Liver (tissue), 9 donors: ENCODE data around the gene PTPA. TPM values are rescaled to one million over a fixed set of nuclear protein-coding genes. Genes with fewer than 3 reads are reported as not detected.

Experiments used
- DNase-seq: peaks from one replicate; pipeline ENCODE4 v3.0.0-alpha.2; 2017; ENCODE audit warnings: low spot score
- H3K27ac ChIP-seq, 2 donors: one replicate each; pipeline ENCODE4 v1.7.0; 2013; ENCODE audit warnings: inconsistent platforms in 2 of 2, low read length in 2 of 2, control low read depth in 1 of 2, low read depth in 1 of 2, mild to moderate bottlenecking in 1 of 2
- H3K27me3 ChIP-seq, 4 donors: one replicate each; pipeline versions ENCODE4 v1.6.1 to v1.7.0; 2013; ENCODE audit warnings: low read length in 3 of 4, inconsistent platforms in 1 of 4, mild to moderate bottlenecking in 1 of 4, moderate library complexity in 1 of 4; ENCODE audit not compliant: control insufficient read depth in 4 of 4, insufficient read depth in 4 of 4
- H3K36me3 ChIP-seq, 4 donors: one replicate each; pipeline versions ENCODE4 v1.6.1 to v1.7.0; 2013; ENCODE audit warnings: low read length in 3 of 4, mild to moderate bottlenecking in 3 of 4, low read depth in 1 of 4, moderate library complexity in 1 of 4; ENCODE audit not compliant: control insufficient read depth in 4 of 4, insufficient read depth in 3 of 4
- H3K4me1 ChIP-seq, 4 donors: one replicate each; pipeline versions ENCODE4 v1.6.1 to v1.7.0; 2013; ENCODE audit warnings: low read length in 3 of 4, mild to moderate bottlenecking in 3 of 4, moderate library complexity in 1 of 4; ENCODE audit not compliant: control insufficient read depth in 4 of 4, insufficient read depth in 4 of 4
- H3K4me3 ChIP-seq, 3 donors: one replicate each; pipeline versions ENCODE4 v1.6.1 to v1.7.0; 2013; ENCODE audit warnings: low read length in 3 of 3, control low read depth in 1 of 3, low read depth in 1 of 3, mild to moderate bottlenecking in 1 of 3
- H3K9ac ChIP-seq, 2 donors: one replicate each; pipeline ENCODE4 v1.7.0; 2013; ENCODE audit warnings: low read length in 2 of 2, mild to moderate bottlenecking in 2 of 2, moderate library complexity in 2 of 2, control low read depth in 1 of 2, low read depth in 1 of 2
- H3K9me3 ChIP-seq, 4 donors: one replicate each; pipeline versions ENCODE4 v1.6.1 to v1.7.0; 2013; ENCODE audit warnings: low read length in 3 of 4; ENCODE audit not compliant: control insufficient read depth in 4 of 4
- EGR1 ChIP-seq, 2 donors: IDR thresholded peaks; 2 replicates each; pipeline ENCODE4 v1.6.1; 2016 to 2018; ENCODE audit warnings: antibody characterized with exemption in 2 of 2, low read depth in 2 of 2
- FOXA1 ChIP-seq: IDR thresholded peaks from 2 replicates; pipeline ENCODE4 v1.6.1; 2016; ENCODE audit warnings: antibody characterized with exemption
- FOXA2 ChIP-seq: IDR thresholded peaks from 2 replicates; pipeline ENCODE4 v1.6.1; 2016; ENCODE audit warnings: antibody characterized with exemption
- GABPA ChIP-seq, 2 donors: IDR thresholded peaks in 1 of 2; conservative IDR thresholded peaks in 1 of 2; 2 replicates each; pipeline ENCODE4 v1.6.1; 2016; ENCODE audit warnings: antibody characterized with exemption in 2 of 2, mild to moderate bottlenecking in 1 of 2, moderate library complexity in 1 of 2
- HNF4A ChIP-seq, 2 donors: conservative IDR thresholded peaks; 2 replicates each; pipeline ENCODE4 v1.6.1; 2016; ENCODE audit warnings: antibody characterized with exemption in 2 of 2, mild to moderate bottlenecking in 2 of 2
- HNF4G ChIP-seq: IDR thresholded peaks from 2 replicates; pipeline ENCODE4 v1.6.1; 2016; ENCODE audit warnings: antibody characterized with exemption
- JUND ChIP-seq, 2 donors: IDR thresholded peaks; 2 replicates each; pipeline ENCODE4 v1.6.1; 2016; ENCODE audit warnings: antibody characterized with exemption in 2 of 2
- NR2F2 ChIP-seq: IDR thresholded peaks from 2 replicates; pipeline ENCODE4 v1.6.1; 2016; ENCODE audit warnings: antibody characterized with exemption
- RAD21 ChIP-seq, 2 donors: IDR thresholded peaks; 2 replicates each; pipeline ENCODE4 v1.6.1; 2016; ENCODE audit warnings: antibody characterized with exemption in 2 of 2, mild to moderate bottlenecking in 2 of 2
- RXRA ChIP-seq, 2 donors: IDR thresholded peaks; 2 replicates each; pipeline ENCODE4 v1.6.1; 2017 to 2018; ENCODE audit warnings: antibody characterized with exemption in 2 of 2, mild to moderate bottlenecking in 1 of 2
- SP1 ChIP-seq: IDR thresholded peaks from 2 replicates; pipeline ENCODE4 v1.6.1; 2018; ENCODE audit warnings: antibody characterized with exemption, mild to moderate bottlenecking
- TAF1 ChIP-seq: conservative IDR thresholded peaks from 2 replicates; pipeline ENCODE4 v1.6.1; 2016; ENCODE audit warnings: antibody characterized with exemption, mild to moderate bottlenecking
- YY1 ChIP-seq: IDR thresholded peaks from 2 replicates; pipeline ENCODE4 v1.6.1; 2016; ENCODE audit warnings: antibody characterized with exemption, mild to moderate bottlenecking
- WGBS: extraction: QIAGEN DNeasy Blood & Tissue Kit; methylation state at CpG from one replicate; pipeline ENCODE4 v1.1.7; 2013; 5-methylcytosine and 5-hydroxymethylcytosine counted together
- polyA plus RNA-seq, 2 donors: library from polyadenylated mRNA; stranded (reverse) in 1 of 2; unstranded in 1 of 2; fragments of 200-250 nt in 1 of 2; fragments of >200 nt in 1 of 2; fragmentation: Nextera tagmentation in 1 of 2; extraction: Ambion mirVana in 1 of 2; gene quantifications; one replicate each; pipeline versions ENCODE4 v1.2.1 to v1.2.3, GENCODE V29; 2013 to 2015
- total RNA-seq, 2 donors: library from RNA; depleted of rRNA; stranded (reverse); fragments of >200 nt; gene quantifications; one replicate each; pipeline ENCODE4 v1.2.3, GENCODE V29; 2014
- TF ChIP-seq, protein P1 (sequence below): IDR thresholded peaks from 2 replicates; pipeline ENCODE4 v1.6.1; 2016; ENCODE audit warnings: antibody characterized with exemption
- TF ChIP-seq, protein P2 (sequence below): fragments of 150-350 bp; IDR thresholded peaks from 2 replicates; pipeline ENCODE4 v1.5.1; 2017; ENCODE audit warnings: improper control_type of control experiment, low read depth, low read length; ENCODE audit not compliant: missing input control
- TF ChIP-seq, protein P3 (sequence below): IDR thresholded peaks from 2 replicates; pipeline ENCODE4 v1.6.1; 2016; ENCODE audit warnings: antibody characterized with exemption
- TF ChIP-seq, protein P4 (sequence below): IDR thresholded peaks from 2 replicates; pipeline ENCODE4 v1.6.1; 2016; ENCODE audit warnings: antibody characterized with exemption, mild to moderate bottlenecking
- TF ChIP-seq, protein P5 (sequence below): IDR thresholded peaks from 2 replicates; pipeline ENCODE4 v1.6.1; 2016; ENCODE audit warnings: antibody characterized with exemption
- donor health status: healthy.
- donor health status: healthy.
- donor health status: healthy.
- donor health status: healthy.
- donor health status: healthy.

The PTPA gene
- total and polyA plus RNA-seq, 4 donors: 27.6 to 66.0 (median 38.4) TPM

DNA sequence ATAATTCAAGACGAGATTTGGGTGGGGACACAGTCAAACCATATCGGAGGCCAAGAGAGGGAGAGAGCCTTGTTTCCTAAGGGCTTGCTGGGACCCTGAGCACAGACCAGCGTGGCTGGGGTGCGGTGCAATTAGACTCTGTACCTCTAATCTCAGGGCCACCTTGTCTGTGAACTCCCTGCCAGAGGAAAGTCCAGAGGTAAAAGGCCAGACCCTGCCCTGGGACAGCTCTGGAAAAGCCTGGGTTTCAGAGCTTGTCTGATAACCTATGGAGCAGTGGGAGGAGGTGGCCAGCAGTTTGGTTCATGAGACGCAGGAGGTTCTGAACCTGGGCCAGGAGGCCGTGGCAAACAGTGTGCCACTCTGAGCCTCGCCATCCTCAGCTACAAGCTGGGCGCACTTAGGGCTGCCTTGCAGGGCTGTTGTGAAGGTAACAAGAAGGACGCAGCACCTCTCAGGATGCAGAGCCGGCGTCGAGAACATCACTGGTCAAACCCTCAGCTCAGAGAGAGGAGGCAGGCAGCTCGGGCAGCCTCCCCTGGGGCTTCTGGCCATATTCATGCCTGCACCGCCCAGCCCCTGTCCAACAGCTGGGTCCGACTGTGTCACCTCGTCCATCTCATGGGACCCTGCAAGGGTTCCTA lies 35.1 kb upstream of the PTPA start:
- H3K9ac ChIP-seq: no peak overlapping the region
- peak; percentile 54 for DNase-seq
- H3K36me3 ChIP-seq: no peaks in the 10 kb centered on the region
- peaks cover 16 to 62% (median 51%) of the 10 kb centered on the region in 4 donors for H3K4me1 ChIP-seq
- TF ChIP-seq GABPA (IDR thresholded peaks at IDR 0.05 in 1 of 2, conservative IDR thresholded peaks at IDR 0.05 in 1 of 2) (no peak), RXRA (IDR thresholded peaks at IDR 0.05) (peak; percentile 94 to 95), YY1 (peak; percentile 47), NR2F2 (peak; percentile 38), EGR1 (IDR thresholded peaks at IDR 0.05; ENCODE audit: low read depth in 2 of 2) (no peak), HNF4G (peak; percentile 94), HNF4A (conservative IDR thresholded peaks at IDR 0.05) (peak; percentile 98), FOXA2 (no peak), FOXA1 (peak; percentile 48), RAD21 (IDR thresholded peaks at IDR 0.05) (peak in 1 of 2 donors; percentile 40), JUND (IDR thresholded peaks at IDR 0.05) (peak in 1 of 2 donors; percentile 28), SP1 (peak; percentile 92), TAF1 (no peak)
- TF ChIP-seq, protein P1, sequence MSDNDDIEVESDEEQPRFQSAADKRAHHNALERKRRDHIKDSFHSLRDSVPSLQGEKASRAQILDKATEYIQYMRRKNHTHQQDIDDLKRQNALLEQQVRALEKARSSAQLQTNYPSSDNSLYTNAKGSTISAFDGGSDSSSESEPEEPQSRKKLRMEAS: peak; percentile 66
- TF ChIP-seq, protein P2, sequence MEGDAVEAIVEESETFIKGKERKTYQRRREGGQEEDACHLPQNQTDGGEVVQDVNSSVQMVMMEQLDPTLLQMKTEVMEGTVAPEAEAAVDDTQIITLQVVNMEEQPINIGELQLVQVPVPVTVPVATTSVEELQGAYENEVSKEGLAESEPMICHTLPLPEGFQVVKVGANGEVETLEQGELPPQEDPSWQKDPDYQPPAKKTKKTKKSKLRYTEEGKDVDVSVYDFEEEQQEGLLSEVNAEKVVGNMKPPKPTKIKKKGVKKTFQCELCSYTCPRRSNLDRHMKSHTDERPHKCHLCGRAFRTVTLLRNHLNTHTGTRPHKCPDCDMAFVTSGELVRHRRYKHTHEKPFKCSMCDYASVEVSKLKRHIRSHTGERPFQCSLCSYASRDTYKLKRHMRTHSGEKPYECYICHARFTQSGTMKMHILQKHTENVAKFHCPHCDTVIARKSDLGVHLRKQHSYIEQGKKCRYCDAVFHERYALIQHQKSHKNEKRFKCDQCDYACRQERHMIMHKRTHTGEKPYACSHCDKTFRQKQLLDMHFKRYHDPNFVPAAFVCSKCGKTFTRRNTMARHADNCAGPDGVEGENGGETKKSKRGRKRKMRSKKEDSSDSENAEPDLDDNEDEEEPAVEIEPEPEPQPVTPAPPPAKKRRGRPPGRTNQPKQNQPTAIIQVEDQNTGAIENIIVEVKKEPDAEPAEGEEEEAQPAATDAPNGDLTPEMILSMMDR: no peak
- TF ChIP-seq, protein P3, sequence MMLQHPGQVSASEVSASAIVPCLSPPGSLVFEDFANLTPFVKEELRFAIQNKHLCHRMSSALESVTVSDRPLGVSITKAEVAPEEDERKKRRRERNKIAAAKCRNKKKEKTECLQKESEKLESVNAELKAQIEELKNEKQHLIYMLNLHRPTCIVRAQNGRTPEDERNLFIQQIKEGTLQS: no peak
- TF ChIP-seq, protein P4, sequence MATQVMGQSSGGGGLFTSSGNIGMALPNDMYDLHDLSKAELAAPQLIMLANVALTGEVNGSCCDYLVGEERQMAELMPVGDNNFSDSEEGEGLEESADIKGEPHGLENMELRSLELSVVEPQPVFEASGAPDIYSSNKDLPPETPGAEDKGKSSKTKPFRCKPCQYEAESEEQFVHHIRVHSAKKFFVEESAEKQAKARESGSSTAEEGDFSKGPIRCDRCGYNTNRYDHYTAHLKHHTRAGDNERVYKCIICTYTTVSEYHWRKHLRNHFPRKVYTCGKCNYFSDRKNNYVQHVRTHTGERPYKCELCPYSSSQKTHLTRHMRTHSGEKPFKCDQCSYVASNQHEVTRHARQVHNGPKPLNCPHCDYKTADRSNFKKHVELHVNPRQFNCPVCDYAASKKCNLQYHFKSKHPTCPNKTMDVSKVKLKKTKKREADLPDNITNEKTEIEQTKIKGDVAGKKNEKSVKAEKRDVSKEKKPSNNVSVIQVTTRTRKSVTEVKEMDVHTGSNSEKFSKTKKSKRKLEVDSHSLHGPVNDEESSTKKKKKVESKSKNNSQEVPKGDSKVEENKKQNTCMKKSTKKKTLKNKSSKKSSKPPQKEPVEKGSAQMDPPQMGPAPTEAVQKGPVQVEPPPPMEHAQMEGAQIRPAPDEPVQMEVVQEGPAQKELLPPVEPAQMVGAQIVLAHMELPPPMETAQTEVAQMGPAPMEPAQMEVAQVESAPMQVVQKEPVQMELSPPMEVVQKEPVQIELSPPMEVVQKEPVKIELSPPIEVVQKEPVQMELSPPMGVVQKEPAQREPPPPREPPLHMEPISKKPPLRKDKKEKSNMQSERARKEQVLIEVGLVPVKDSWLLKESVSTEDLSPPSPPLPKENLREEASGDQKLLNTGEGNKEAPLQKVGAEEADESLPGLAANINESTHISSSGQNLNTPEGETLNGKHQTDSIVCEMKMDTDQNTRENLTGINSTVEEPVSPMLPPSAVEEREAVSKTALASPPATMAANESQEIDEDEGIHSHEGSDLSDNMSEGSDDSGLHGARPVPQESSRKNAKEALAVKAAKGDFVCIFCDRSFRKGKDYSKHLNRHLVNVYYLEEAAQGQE: peak; percentile 48
- TF ChIP-seq, protein P5, sequence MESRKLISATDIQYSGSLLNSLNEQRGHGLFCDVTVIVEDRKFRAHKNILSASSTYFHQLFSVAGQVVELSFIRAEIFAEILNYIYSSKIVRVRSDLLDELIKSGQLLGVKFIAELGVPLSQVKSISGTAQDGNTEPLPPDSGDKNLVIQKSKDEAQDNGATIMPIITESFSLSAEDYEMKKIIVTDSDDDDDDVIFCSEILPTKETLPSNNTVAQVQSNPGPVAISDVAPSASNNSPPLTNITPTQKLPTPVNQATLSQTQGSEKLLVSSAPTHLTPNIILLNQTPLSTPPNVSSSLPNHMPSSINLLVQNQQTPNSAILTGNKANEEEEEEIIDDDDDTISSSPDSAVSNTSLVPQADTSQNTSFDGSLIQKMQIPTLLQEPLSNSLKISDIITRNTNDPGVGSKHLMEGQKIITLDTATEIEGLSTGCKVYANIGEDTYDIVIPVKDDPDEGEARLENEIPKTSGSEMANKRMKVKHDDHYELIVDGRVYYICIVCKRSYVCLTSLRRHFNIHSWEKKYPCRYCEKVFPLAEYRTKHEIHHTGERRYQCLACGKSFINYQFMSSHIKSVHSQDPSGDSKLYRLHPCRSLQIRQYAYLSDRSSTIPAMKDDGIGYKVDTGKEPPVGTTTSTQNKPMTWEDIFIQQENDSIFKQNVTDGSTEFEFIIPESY: no peak
- no peak overlapping the region for H3K4me3 ChIP-seq
- WGBS: 56% methylated on average over 16 of the region's 16 CpGs
- peak overlapping the region; percentile 15 to 46 for H3K27ac ChIP-seq
- H3K9me3 ChIP-seq: no peaks in the 10 kb centered on the region
- no peaks in the 10 kb centered on the region for H3K27me3 ChIP-seq
